ENCODE data around the gene SLC16A9.

DNA sequence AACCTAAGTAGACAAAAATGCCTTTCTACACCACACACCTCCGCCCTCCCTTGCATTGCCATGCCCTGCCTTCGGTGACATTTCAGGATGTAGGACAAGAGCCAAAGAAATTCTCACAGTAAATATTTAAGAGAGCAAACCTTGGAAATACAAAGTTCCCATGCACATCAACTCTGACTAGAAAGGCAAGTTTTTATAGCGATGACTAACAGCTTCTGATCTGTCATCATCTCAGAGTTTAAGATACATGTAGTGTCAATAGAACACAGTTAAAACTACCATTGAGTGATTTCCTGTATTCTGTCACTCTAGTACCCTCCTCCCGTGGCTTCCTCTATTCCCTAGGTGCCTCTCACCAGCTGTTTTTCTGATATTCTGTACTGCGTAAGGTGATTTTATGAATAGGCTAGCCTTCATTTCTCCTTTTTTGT, 20.7 kb downstream of the SLC16A9 start:
- TF ChIP-seq, protein P1, sequence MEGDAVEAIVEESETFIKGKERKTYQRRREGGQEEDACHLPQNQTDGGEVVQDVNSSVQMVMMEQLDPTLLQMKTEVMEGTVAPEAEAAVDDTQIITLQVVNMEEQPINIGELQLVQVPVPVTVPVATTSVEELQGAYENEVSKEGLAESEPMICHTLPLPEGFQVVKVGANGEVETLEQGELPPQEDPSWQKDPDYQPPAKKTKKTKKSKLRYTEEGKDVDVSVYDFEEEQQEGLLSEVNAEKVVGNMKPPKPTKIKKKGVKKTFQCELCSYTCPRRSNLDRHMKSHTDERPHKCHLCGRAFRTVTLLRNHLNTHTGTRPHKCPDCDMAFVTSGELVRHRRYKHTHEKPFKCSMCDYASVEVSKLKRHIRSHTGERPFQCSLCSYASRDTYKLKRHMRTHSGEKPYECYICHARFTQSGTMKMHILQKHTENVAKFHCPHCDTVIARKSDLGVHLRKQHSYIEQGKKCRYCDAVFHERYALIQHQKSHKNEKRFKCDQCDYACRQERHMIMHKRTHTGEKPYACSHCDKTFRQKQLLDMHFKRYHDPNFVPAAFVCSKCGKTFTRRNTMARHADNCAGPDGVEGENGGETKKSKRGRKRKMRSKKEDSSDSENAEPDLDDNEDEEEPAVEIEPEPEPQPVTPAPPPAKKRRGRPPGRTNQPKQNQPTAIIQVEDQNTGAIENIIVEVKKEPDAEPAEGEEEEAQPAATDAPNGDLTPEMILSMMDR (IDR thresholded peaks at IDR 0.05 in 8 of 11, conservative IDR thresholded peaks at IDR 0.05 in 3 of 11), result no peak
- TF ChIP-seq POLR2AphosphoS5 (IDR thresholded peaks at IDR 0.05) (no peak), POLR2A (IDR thresholded peaks at IDR 0.05) (no peak)

Data from spleen (tissue), 7 donors.